Osteocyte (in vitro differentiated cells): ENCODE measurements around the gene SNTG2. TPM values are rescaled to one million over a fixed set of nuclear protein-coding genes. Genes with fewer than 3 reads are reported as not detected.

Experiments used
- DNase-seq: peaks from one replicate; pipeline ENCODE4 v3.0.0; 2021; ENCODE audit warnings: mixed read lengths; ENCODE audit not compliant: unreplicated experiment; ENCODE audit errors: extremely low spot score
- H3K27ac Mint-ChIP-seq: one replicate; pipeline ENCODE4 v1.8.0; 2021; ENCODE audit warnings: mild to moderate bottlenecking, mixed read lengths; ENCODE audit not compliant: unreplicated experiment
- H3K27me3 Mint-ChIP-seq: one replicate; pipeline ENCODE4 v1.8.0; 2021; ENCODE audit warnings: mixed read lengths; ENCODE audit not compliant: unreplicated experiment
- H3K36me3 Mint-ChIP-seq: one replicate; pipeline ENCODE4 v1.8.0; 2021; ENCODE audit warnings: mixed read lengths; ENCODE audit not compliant: unreplicated experiment
- H3K4me1 Mint-ChIP-seq: one replicate; pipeline ENCODE4 v1.8.0; 2021; ENCODE audit warnings: mixed read lengths; ENCODE audit not compliant: unreplicated experiment
- H3K4me3 Mint-ChIP-seq: one replicate; pipeline ENCODE4 v1.8.0; 2021; ENCODE audit warnings: mild to moderate bottlenecking, moderate library complexity, mixed read lengths; ENCODE audit not compliant: unreplicated experiment
- H3K9me3 Mint-ChIP-seq: one replicate; pipeline ENCODE4 v1.8.0; 2021; ENCODE audit warnings: mixed read lengths; ENCODE audit not compliant: unreplicated experiment
- CTCF ChIP-seq: fragments of 200-600 bp; sonication (generic); IDR thresholded peaks from 2 replicates; pipeline ENCODE4 v1.5.0; 2021; ENCODE audit warnings: antibody characterized with exemption, mild to moderate bottlenecking, moderate library complexity
- total RNA-seq: library from RNA; stranded (reverse); gene quantifications from 2 replicates; pipeline ENCODE4 v1.2.1, GENCODE V29; 2021

The SNTG2 gene
- total RNA-seq, 1 donor from 2014 or later = not detected

GRCh38 chr2:1278861-1279260 is 328.2 kb downstream of the SNTG2 start:
- H3K4me1 Mint-ChIP-seq = no peaks in the 10 kb centered on the region
- no peak overlapping the region for H3K4me3 Mint-ChIP-seq
- TF ChIP-seq CTCF = no peak
- no peaks in the 10 kb centered on the region for H3K36me3 Mint-ChIP-seq
- H3K27me3 Mint-ChIP-seq = no peaks in the 10 kb centered on the region
- peaks cover 18% of the 10 kb centered on the region for H3K9me3 Mint-ChIP-seq
- peak; percentile 80 for DNase-seq
- H3K27ac Mint-ChIP-seq = no peak overlapping the region

- no peaks in the 10 kb centered on the region for H3K27me3 Mint-ChIP-seq
- no peaks in the 10 kb centered on the region for H3K36me3 Mint-ChIP-seq
- H3K4me3 Mint-ChIP-seq = no peak overlapping the region
- H3K9me3 Mint-ChIP-seq = no peaks in the 10 kb centered on the region
- H3K27ac Mint-ChIP-seq = no peak overlapping the region
- no peaks in the 10 kb centered on the region for H3K4me1 Mint-ChIP-seq
- no peak for TF ChIP-seq CTCF
- DNase-seq = no peak
Measured at GRCh38 chr2:1282552-1282951, 331.9 kb downstream of the SNTG2 start.

DNA sequence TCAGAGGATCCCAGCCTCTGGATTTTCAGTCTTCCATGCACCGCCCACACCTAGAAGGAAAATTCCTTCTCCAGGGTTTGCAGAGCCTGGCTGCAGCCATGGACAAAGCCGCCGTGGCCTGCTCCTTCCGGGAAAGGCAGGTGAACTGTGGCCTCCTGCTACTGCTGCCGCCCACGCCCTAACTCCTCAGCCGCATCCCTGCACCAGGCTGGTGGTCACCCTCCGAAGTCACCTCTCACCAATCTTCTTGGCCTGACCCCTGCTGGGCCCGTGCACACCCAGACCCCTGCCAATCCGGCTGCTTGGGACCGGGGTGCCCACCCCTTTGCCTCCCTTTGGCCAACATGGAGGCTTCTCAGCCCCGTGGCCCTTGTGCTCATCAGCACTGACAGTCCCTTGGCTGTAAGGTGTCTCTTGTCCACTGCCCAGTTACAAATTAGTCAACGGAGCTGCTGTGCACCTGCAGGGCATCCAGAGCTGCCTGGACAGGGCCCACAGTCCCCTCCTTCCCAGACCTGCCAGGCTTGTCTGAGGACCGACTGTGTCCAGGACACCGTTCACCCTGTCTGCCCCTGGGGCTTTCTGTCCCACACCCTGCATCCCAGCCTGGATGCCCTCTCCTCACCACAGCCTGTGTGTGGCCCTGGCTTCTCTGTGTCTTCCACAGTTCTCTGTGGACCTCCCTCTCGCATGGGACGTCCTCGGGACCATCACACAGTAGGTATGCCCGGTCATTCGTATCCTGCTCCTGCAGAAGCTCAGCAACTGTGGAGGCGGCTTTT is 332.6 kb downstream of the SNTG2 start:
- H3K4me1 Mint-ChIP-seq = no peaks in the 10 kb centered on the region
- H3K27ac Mint-ChIP-seq = no peak overlapping the region
- H3K27me3 Mint-ChIP-seq = no peaks in the 10 kb centered on the region
- no peak for TF ChIP-seq CTCF
- H3K9me3 Mint-ChIP-seq = no peaks in the 10 kb centered on the region
- H3K36me3 Mint-ChIP-seq = no peaks in the 10 kb centered on the region
- H3K4me3 Mint-ChIP-seq = no peak overlapping the region
- no peak for DNase-seq

DNA sequence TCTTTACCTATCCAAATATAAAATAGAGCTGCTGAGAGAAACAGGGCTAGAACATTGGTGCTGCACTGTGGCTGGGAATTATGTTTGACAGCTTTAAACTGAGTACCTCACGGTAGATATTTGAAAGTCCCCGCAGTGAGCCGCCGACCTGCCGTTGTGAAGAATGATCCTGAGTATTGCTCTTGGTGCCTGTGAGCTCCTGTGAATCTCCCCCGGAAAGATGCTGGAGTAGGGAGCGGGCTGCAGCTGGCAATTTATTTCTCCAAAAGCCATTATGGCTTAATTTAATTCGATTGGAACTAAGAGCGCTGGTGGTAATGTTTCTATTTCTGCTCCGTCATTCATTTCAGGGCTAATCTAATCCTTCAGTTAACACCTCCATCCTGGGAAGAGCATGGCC is 333.2 kb downstream of the SNTG2 start:
- Mint-ChIP-seq H3K4me3 (no peak overlapping the region), H3K27ac (no peak overlapping the region)
- no peak for TF ChIP-seq CTCF

DNA sequence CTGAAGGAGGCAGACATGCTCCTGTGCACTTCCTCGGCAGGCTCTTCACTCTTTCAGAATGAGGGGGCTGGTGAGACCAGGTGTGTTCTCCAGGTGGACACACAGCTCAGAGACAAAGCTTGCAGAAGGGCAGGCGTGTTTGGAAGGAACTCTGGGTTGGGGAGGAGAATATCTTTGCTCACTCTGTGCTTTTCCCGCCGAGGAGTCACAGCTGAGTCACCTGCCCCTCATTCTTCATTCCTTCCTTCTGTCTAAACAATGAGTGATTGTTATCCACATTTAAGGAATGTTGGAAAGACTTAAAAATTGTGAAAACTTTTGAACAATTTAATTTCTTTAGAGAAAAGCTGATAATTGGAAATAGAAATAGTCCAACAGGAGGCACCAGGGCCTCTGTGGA is 336.3 kb downstream of the SNTG2 start:
- peaks cover 8% of the 10 kb centered on the region for H3K9me3 Mint-ChIP-seq
- H3K36me3 Mint-ChIP-seq = no peaks in the 10 kb centered on the region
- H3K4me1 Mint-ChIP-seq = no peaks in the 10 kb centered on the region
- H3K27me3 Mint-ChIP-seq = no peaks in the 10 kb centered on the region
- no peak overlapping the region for H3K4me3 Mint-ChIP-seq
- peak; percentile 63 for DNase-seq
- H3K27ac Mint-ChIP-seq = no peak overlapping the region
- TF ChIP-seq CTCF = no peak

More for the DNA sequence above, 333.2 kb downstream of the SNTG2 start:
- DNase-seq = no peak
- H3K9me3 Mint-ChIP-seq = no peaks in the 10 kb centered on the region
- no peaks in the 10 kb centered on the region for H3K4me1 Mint-ChIP-seq
- no peaks in the 10 kb centered on the region for H3K27me3 Mint-ChIP-seq
- H3K36me3 Mint-ChIP-seq = no peaks in the 10 kb centered on the region
